ENCODE data around the gene TPT1.

DNA sequence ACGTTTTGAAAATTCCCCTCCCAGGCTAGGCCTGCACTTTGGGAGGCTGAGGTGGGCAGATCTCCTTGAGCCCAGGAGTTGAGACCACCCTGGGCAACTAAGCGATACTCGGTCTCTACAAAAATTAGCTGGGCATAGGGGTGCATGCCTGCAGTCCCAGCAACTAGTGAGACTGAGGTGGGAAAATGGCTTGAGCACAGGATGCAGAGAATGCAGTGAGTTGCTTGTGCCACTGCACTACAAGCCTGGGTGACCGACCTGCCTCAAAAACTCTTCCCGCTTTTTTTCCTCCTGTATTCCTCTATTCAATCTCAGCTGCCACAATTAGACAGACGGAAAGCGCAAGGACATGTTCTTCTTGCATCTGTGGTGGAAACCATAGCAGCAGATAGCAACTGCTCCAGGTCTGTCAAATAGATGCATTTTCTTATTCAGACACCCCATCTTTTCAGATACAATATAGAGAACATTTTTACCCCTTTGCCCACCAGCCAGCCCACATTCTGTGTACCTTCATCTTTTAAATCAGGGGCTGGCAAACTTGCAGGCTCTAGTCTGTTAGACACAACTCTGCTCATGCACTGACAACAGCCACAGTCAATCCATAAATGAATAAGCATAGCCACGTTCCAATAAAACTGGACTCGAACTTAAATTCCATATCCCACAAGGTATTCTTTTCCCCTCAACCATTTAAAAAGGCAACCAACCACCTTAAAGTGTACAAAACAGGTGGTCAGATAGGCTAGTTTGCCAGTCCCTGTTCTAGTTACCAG, 4.8 kb downstream of the TPT1 start:
- TF ChIP-seq, protein P1, sequence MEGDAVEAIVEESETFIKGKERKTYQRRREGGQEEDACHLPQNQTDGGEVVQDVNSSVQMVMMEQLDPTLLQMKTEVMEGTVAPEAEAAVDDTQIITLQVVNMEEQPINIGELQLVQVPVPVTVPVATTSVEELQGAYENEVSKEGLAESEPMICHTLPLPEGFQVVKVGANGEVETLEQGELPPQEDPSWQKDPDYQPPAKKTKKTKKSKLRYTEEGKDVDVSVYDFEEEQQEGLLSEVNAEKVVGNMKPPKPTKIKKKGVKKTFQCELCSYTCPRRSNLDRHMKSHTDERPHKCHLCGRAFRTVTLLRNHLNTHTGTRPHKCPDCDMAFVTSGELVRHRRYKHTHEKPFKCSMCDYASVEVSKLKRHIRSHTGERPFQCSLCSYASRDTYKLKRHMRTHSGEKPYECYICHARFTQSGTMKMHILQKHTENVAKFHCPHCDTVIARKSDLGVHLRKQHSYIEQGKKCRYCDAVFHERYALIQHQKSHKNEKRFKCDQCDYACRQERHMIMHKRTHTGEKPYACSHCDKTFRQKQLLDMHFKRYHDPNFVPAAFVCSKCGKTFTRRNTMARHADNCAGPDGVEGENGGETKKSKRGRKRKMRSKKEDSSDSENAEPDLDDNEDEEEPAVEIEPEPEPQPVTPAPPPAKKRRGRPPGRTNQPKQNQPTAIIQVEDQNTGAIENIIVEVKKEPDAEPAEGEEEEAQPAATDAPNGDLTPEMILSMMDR (IDR thresholded peaks at IDR 0.05 in 8 of 11, conservative IDR thresholded peaks at IDR 0.05 in 3 of 11), result no peak
- TF ChIP-seq POLR2A (IDR thresholded peaks at IDR 0.05), result no peak

Measured in spleen (tissue), 7 donors.